ENCODE data around the gene RIMS4. TPM values are rescaled to one million over a fixed set of nuclear protein-coding genes. Genes with fewer than 3 reads are reported as not detected.

The RIMS4 gene
- total and polyA plus RNA-seq, 2 of the 8 experiments (the other 6 are each of a cell fraction or from before 2014, with no cell fraction given) = 13.3 to 44.2 TPM

DNA sequence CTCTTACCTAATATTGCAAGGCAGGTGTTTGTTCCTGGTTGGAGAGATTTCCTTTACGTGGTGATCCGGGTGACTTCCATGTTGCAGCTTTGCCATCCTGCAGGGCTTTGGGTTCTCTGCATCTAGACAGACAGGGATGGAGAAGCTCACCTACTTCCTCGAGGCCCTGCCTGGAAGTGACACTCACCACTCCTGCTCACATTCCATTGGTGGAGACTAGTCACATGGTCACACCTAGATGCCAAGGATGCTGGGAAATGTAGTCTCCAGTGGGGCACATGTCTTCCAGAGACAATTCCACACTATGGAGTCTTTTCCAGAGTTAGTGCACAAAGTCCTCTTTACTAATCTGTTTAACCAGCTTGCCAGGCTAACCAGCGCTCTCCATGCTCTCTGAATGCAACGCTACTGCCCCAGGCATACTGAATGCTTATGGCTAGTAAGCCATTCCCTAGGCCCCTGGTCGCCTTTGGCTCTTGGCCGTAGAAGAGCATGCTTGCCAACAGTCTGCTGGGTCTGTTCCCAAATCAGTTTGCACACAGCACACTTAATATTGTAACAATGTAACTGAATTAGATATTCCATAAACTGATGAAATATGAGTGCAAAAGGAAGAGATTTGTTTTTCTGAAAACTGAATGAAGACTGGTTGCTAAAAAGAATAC, 71.4 kb downstream of the RIMS4 start (continued):
- TF ChIP-seq, protein P1, sequence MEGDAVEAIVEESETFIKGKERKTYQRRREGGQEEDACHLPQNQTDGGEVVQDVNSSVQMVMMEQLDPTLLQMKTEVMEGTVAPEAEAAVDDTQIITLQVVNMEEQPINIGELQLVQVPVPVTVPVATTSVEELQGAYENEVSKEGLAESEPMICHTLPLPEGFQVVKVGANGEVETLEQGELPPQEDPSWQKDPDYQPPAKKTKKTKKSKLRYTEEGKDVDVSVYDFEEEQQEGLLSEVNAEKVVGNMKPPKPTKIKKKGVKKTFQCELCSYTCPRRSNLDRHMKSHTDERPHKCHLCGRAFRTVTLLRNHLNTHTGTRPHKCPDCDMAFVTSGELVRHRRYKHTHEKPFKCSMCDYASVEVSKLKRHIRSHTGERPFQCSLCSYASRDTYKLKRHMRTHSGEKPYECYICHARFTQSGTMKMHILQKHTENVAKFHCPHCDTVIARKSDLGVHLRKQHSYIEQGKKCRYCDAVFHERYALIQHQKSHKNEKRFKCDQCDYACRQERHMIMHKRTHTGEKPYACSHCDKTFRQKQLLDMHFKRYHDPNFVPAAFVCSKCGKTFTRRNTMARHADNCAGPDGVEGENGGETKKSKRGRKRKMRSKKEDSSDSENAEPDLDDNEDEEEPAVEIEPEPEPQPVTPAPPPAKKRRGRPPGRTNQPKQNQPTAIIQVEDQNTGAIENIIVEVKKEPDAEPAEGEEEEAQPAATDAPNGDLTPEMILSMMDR (IDR thresholded peaks at IDR 0.05; ENCODE audit: control extremely low read depth in 1 of 3, insufficient read depth in 1 of 3, low read depth in 1 of 3, low read length in 3 of 3) = no peak
- no peak for TF ChIP-seq PHF8 (conservative IDR thresholded peaks at IDR 0.05; ENCODE audit: low read depth, low read length)
- TF ChIP-seq CEBPB (IDR thresholded peaks at IDR 0.05; ENCODE audit: low read depth, low read length) = no peak
- no peak for TF ChIP-seq CHD2 (IDR thresholded peaks at IDR 0.05; ENCODE audit: low read length)
- TF ChIP-seq EZH2 (IDR thresholded peaks at IDR 0.05; ENCODE audit: low read depth, low read length, severe bottlenecking) = no peak
- TF ChIP-seq SRF (IDR thresholded peaks at IDR 0.05; ENCODE audit: low read depth, low read length) = no peak
- no peak for TF ChIP-seq TAF7 (optimal IDR thresholded peaks at IDR 0.05; ENCODE audit: borderline replicate concordance, low read depth, low read length)
- TF ChIP-seq SP1 (IDR thresholded peaks at IDR 0.05; ENCODE audit: low read depth, low read length) = peak; percentile 64; the same call in 1 of the 2 replicates
- no peak for TF ChIP-seq KDM5A (IDR thresholded peaks at IDR 0.05; ENCODE audit: low read length)
- no peak for TF ChIP-seq TCF12 (IDR thresholded peaks at IDR 0.05; ENCODE audit: low read depth, low read length)
- TF ChIP-seq SIN3A (conservative IDR thresholded peaks at IDR 0.05 in 1 of 2, IDR thresholded peaks at IDR 0.05 in 1 of 2; ENCODE audit: low read depth in 1 of 2, low read length in 2 of 2) = no peak
- TF ChIP-seq HDAC2 (IDR thresholded peaks at IDR 0.05; ENCODE audit: borderline replicate concordance in 1 of 2, low read depth in 2 of 2, low read length in 2 of 2) = no peak
- no peak for TF ChIP-seq EGR1 (IDR thresholded peaks at IDR 0.05; ENCODE audit: borderline replicate concordance, low read depth, low read length)
- no peak for TF ChIP-seq NRF1 (IDR thresholded peaks at IDR 0.05; ENCODE audit: low read depth, low read length)
- no peak for TF ChIP-seq SP2 (IDR thresholded peaks at IDR 0.05; ENCODE audit: low read length)
- TF ChIP-seq MAFK (IDR thresholded peaks at IDR 0.05; ENCODE audit: low read depth, low read length) = no peak
- TF ChIP-seq RFX5 (IDR thresholded peaks at IDR 0.05; ENCODE audit: borderline replicate concordance, low read depth, low read length) = no peak
- TF ChIP-seq, protein P2, sequence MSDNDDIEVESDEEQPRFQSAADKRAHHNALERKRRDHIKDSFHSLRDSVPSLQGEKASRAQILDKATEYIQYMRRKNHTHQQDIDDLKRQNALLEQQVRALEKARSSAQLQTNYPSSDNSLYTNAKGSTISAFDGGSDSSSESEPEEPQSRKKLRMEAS (IDR thresholded peaks at IDR 0.05) = peak; percentile 66; the same call in 1 of the 2 replicates
- peak; percentile 80 for TF ChIP-seq SIX5 (IDR thresholded peaks at IDR 0.05; ENCODE audit: low read depth, low read length)
- TF ChIP-seq CBX8 (IDR thresholded peaks at IDR 0.05; ENCODE audit: borderline replicate concordance, low read depth, low read length) = no peak
- TF ChIP-seq GABPA (IDR thresholded peaks at IDR 0.05; ENCODE audit: borderline replicate concordance, insufficient read depth, low read length) = no peak
- TF ChIP-seq JUND (IDR thresholded peaks at IDR 0.05; ENCODE audit: low read length) = no peak

Data from H1 (cell line).